CD4-positive, alpha-beta T cell treated with Interleukin-21 for 1 hour (primary cell): ENCODE results near the gene DNMT1.
"Not testable (repeated sequence)": the region's sequence is repeated elsewhere in the genome, so short reads cannot be mapped to it uniquely, and the experiment has no call there.

Experiments
- DNase-seq: peaks from one replicate; pipeline ENCODE4 v3.0.0-alpha.2; 2020

DNMT1 gene

DNA sequence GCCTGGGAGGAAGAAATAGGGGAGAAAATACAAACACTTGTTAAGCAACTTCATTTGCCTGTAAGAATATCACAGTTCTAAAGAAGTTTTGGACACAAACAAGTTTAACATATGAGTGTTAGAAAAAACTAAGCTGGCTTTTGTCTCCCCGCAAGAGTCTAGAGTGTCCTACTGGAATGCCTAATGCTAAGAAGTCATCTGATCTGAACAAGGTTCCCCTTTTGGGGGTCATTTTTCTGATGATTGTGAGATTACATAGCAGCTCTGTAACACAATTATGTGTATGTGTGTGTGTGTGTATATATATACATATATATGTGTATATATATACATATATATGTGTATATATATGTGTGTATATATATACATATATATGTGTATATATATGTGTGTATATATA lies 12.7 kb downstream of the DNMT1 start:
- no peak for DNase-seq

DNA sequence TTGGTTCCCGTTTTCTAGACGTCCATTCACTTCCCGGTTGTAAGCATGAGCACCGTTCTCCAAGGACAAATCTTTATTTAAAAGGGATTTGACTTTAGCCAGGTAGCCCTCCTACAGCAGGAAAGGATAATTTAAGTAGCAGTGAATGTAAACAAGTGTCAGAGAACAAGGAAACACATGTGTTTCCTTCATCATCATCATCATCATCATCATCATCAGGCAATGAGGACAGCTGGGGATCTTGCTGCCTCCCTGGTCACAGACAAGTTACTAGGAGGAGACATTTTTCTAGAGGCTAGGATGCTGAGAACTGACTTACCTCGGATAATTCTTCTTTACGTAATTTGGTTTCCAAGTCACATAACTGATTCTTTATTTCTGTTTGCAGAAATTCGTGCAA lies 14.3 kb downstream of the DNMT1 start:
- no peak for DNase-seq

DNA sequence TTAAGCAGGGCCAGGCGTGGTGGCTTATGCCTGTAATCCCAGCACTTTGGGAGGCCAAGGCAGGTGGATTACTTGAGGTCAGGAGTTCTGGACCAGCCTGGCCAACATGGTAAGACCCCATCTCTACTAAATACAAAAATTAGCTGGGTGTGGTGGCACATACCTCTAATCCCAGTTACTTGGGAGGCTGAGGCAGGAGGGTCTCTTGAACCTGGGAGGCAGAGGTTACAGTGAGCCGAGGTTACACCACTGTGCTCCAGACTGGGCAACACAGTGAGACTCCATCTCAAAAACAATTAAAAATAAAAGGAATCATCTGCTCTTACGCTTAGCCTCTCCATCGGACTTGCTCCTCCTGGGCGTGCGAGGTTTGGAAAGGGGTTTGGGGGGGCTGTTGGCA lies 14.7 kb downstream of the DNMT1 start:
- not testable (repeated sequence) for DNase-seq

DNA sequence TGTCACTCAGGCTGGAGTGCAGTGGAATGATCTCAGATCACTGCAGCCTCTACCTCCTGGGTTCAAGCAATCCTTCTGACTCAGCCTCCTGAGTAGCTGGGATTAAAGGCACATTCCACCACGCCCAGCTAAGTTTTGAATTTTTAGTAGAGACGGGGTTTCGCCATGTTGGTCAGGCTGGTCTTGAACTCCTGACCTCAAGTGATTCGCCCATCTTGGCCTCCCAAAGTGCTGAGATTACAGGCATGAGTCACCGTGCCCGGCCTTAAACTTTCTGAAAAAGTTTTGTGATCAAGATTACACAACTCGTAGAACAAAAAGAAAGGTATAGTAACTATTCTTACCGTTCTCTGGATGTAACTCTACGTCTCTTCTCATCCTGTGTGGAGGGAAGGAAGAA lies 21.2 kb downstream of the DNMT1 start:
- no peak for DNase-seq

DNA sequence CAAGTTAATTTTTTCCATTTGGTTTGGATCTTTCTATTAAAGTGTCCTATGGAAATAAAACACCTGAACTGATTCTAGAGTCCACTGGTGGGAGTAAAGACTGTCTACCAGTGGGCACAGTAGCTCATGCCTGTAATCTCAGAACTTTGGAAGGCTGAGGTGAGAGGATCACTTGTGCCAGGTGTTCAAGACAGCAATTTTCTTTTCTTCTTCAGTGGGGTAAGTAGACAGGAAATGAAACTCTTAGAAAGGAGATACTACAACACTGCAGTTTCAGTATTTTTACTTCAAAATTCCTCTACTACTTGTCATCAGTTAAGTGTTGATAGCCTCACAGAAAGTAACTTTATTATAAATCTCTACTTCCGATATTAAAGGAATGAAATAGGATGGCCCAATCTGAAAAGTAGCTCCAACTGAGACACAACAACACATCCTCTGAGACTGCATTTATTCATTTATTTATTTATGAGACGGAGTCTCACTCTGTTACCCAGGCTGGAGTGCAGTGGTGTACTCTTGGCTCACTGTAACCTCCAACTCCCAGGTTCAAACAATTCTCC lies 26.3 kb downstream of the DNMT1 start:
- DNase-seq, result no peak

DNA sequence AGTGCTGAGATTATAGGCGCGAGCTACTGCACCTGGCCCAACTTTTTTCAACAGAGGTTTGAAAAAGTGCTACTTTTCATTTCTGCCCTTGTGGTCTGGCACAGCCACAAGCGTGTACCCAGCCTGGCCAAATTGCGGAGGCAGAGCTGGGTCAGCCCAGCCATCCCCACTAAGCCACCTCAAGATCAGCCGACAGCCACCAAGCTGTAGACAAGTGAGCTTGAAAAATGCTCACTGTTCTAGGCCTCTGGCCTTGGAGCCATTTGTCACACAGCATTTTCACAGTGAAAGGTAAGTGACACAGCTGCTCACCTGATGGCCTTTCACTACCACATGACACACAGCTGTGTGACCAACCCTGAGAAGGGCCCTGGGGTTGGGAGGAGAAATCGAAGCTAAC lies 27.3 kb downstream of the DNMT1 start:
- no peak for DNase-seq

DNA sequence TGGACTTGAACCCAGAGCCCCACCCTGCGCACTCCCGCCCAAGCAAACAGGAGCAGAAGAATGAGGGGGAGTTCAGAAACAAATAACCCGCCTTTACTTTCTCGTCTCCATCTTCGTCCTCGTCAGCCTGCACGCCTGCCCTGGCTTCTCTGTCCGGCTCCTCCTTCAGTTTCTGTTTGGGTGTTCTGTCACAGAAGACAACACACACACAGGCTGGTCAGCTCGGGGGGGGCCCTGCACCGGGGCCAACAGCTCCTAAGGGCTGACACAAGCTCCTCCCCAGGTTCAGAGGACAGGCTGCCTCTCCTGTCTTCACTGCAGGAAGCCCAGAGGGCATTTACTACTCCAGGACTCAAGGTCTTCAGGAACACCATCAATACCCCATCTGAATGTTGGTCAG lies 28.3 kb downstream of the DNMT1 start:
- not testable (repeated sequence) for DNase-seq

DNA sequence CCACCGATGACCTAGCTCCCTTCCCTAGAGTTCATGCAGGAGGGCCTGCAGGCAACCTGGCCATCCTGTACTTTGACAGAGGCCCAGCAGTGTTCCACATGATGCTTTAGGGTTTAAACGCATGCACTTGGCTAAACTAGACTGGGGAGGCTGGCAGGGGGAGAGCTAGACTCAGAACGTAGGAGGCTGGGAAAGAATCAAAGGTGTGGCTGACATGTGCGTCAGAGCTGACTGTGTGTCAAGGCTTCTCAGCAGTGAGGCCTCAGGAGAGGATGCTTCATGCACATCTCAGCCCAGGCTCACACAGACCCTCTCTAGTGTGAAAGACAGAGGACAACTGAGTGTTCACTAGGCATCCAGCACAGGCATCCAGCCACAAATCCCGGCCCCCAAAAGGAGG lies 28.7 kb downstream of the DNMT1 start:
- DNase-seq, result no peak

DNA sequence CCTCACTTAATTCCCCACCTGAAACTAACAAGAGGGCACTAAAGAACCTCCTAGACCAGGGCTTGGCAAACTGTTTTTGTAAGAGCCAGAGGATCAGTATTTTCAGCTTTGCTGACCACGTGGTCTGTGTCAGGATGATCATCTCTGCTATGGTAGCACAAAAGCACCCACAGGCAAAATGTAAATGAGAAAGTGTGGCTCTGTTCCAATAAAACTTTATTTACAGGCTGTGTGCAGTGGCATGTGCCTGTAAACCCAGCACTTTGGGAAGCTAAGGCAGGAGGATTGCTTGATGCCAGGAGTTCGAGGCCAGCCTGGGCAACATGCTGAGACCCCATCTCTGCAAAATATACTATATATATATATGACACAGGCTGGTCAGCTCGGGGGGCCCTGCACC lies 31.2 kb downstream of the DNMT1 start:
- DNase-seq, result no peak

DNA sequence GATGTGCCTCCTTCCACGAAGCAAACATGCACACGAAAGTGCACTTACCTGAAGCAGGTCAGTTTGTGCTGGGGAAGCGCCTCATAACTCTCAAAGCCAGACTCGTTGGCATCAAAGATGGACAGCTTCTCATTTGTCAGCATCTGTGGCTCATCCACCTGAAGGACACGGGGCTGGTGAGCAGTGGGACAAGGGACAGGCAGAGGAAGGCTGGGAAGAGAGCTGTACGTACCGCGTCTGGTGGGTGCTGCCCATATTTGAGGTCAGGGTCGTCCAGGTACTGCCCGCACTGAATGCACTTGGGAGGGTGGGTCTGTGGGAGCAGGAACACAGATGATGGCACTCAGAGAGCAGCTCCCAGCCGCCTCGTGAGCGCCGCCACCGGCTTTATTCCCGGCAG lies 35.1 kb downstream of the DNMT1 start:
- no peak for DNase-seq

DNA sequence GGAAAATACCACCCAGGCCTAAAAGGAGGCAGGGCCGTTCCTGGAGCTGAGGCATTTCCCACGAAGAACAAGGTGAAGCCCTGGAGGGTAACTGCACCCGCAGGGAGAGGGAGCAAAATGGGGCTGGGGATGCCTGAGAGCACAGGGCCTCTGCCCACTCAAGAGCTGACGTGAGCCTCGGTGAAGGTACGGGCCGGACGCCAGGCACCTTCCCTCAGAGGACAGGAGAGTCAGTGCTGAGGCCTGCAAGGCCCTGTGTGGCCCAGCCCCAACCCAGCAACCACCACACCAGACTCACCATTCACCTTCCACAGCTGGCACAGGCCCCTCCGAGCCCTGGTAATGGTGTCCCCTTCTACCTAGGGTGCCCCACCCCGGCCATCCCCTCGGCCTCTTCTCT lies 36.3 kb downstream of the DNMT1 start:
- DNase-seq, result no peak

DNA sequence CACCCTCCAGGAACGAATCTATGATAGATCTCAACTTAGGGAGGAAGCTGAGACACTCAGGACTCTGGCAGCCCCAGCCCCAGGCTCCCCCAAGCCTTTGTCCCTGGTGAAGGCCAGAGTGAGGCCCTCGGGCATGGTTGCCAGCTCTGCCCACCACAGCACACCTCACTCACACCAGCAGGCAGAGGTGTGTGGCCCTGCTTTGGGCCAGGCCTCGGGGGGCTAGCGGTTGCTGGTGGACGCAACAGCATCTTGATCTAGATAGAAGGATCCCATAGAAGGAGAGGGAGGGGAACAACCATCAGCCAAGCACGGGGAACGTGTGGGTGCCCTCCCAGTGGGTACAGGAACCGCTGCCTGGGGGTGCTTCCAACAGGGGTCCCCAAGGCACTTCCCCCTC lies 36.7 kb downstream of the DNMT1 start:
- DNase-seq, result no peak

DNA sequence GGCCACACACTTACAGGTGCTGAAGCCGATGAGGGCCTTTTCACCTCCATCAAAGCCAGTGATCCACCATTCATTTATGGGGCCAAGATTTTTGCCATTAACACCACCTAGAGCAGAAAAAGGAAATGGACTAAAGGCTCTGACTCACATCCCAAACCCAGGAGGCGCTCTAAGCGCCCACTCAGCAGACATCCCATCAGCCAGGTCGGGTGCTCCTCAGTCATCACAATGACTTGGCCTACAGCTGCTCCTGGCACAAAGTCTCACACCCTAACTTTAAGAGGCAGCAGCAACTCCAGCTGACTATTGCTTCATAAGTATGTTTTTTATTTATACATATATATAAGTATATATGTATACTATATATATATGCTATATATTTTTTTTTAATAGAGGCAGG lies 38.9 kb downstream of the DNMT1 start:
- no peak for DNase-seq

DNA sequence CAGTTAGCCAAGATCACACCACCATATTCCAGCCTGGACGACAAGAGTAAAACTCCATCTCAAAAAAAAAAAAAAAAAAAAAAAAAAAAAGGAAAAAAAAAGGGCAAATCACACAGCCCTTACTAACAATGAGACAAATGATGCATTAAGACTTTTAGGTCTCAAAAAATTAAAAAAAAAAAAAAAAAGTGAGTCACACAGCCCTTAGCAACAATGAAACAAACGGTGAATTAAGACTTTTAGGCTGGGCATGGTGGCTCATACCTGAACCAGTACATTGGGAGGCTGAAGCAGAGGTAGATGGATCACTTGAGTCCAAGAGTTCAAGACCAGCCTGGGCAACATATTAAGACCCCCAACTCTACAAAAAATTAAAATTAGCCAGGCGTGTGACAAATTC lies 42.7 kb downstream of the DNMT1 start:
- DNase-seq, result no peak

DNA sequence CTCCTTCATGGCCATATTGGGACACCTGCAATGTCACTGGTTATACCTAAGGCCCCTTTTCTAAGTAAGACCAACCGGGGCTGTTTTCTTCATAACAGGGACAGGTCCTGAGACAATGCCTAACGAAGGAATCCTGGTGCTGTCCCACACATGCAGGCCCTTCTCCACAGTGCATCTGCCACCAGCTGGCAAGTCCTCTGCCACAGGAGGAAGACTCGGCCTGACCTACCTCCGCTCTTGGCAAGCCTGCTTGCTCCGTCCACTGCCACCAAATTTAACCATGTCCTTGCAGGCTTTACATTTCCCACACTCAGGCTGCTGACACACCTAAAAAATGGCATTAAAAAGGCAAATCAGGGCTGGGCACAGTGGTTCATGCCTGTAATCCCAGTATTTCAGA lies 43.2 kb downstream of the DNMT1 start:
- DNase-seq, result no peak

DNA sequence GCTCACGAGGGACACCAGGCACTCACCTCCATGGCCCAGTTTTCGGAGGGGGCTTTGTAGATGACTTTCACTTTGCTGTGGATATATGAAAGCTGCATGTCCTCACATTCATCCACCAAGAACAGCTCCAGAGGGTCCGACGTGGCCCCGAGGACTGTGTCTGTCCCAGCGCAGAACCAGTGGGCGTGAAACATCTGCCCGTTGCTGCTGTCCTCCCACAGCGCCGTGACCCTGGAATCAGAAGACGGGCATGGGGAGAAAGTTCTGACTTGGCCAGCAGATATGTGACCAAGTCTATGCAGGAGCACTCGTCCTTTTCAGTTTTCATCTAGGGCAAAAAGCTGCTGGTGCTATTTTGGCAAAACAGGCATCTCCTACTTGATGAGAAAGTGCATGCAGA lies 45.3 kb downstream of the DNMT1 start:
- DNase-seq, result no peak

DNA sequence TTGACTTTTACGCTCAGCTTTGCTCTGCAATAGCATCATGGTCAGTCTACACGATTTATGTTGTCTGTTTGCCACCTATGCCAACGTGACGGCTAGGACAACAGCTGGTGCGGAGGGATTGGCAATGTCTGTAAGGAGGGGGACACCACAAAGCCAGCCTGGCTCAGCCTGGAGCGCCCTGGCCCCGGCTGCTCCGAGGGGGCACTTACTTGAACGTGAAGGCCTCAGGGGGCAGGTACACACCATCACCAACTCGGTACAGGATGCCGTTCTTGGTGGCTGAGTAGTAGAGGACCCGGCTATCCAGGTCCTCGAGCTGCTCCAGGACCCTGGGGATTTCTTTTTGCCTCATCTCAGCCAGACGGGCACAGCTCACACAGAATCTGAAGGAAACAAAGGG lies 48.6 kb downstream of the DNMT1 start:
- no peak for DNase-seq

DNA sequence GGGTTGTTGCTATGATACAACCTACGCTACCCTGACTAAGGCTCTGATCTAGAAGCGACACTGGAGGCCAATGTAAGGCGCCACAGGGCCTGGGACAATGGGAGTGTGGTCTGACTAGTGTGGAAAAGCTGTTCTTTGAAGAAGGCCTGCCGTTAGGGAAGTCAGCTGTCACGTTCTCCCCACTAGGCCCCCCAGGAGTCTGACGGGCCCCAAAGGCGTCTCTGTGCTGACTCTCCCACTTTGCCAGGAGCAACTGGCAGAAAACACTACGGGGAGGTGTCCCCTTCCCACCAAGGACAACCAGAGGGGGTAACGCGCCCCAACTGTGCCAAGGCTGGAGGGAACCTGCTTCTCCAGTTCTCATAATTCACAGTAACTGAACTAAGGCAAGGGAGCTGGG lies 49.7 kb downstream of the DNMT1 start:
- peak; percentile 12 for DNase-seq

DNA sequence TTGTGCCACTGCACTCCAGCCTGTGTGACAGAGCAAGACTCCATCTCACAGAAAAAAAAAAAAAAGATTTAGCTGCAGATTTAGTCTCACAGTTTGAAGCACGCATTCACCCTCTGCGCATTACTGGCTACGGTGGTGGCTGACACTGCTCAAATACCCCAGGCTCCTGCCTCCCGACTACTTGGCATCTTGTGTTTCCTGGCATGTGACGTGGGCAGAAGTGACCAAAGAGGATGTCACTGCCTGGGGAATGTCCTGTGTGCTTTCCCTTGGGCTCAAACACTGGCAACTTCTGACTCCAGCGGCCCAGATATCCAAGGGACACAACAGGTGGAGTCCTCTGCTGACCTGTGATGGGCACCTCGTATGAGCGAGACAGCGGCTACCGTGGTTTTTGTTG lies 50.4 kb downstream of the DNMT1 start:
- DNase-seq, result peak; percentile 36

DNA sequence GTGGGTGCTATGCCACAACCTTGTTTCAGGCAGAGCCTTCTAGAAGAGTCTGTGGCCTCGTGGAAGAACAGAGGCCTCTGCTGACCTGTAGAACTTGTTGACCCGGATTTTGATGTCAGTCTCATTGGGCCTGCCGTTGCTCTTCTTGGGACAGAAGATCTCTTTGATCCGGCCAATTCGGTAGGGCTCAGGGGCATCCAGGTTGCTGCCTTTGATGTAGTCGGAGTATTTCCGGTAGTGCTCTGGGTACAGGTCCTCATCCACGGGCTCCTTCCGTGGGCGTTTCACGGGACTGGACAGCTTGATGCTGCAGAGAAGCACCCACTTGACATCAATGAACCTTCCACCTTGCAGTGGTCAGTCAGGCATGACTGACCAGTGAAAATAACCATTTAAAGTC lies 51.1 kb downstream of the DNMT1 start:
- DNase-seq, result peak; percentile 39

DNA sequence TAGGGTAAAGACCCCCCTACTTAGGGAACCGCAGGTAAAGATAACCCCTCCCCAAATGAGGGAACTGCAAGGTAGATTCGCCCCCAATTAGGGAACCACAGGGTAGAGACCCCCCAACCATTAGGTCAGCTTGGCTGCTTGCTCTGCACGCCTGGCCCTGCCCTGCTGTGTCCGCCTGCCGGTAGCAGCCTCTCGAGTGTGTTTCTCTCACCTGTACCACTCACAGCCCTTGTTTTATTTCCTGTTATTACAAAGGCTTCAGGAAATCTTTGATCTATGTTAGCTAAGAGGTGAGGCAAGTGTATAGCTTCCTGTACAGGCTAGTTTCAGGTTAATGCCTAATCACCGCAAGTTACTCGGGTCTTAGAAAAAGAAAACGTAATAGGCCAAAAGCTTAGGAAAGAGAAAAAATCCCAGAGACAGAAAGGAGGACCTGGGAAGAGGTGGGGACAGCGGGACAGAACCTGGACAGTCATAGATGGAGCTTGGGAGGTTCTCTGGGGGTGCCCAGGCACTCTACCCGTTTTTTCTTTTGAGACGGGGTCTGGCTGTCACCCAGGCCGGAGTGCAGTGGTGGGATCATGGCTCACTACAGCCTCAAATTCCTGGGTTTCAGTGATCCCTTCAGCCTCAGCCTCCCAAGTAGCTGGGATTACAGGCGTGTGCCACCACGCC lies 51.9 kb downstream of the DNMT1 start:
- peak; percentile 85 for DNase-seq

DNA sequence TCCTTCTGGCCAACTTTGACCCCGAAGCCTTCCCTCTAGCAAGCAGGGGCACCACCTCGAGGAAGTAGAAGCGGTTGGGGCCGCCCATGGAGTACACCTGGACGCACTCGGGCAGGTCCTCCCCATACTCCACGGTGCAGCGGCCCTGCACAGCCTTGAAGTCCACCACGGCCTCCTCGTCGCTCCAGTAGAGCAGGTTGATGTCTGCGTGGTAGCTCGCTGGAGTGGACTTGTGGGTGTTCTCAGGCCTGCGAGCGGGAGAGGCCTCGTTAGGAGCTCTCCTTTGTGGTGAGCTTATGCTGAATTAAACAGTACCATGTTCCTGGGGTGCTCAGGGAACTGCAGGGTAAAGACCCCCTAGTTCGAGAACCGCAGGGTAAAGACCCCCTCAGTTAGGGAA lies 52.8 kb downstream of the DNMT1 start:
- no peak for DNase-seq

DNA sequence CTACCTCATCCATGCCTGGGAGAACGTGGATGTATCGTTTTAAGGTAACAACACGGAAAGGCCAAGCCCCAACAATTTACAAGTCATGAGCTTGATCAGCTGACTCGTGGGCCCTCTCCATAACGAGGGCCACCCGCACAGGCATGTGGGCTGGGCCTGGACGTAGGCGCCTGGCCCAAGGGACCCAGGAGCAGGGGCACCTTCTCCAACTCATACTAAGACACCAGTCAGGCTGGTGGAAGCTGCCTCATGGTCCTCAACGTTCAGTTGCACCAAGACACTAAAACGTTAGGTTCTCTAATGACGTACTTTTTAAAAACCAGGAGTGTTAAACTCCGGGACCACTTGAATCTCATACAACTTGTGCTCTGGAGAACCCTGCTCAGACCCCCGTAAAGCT lies 53.3 kb downstream of the DNMT1 start:
- no peak for DNase-seq

DNA sequence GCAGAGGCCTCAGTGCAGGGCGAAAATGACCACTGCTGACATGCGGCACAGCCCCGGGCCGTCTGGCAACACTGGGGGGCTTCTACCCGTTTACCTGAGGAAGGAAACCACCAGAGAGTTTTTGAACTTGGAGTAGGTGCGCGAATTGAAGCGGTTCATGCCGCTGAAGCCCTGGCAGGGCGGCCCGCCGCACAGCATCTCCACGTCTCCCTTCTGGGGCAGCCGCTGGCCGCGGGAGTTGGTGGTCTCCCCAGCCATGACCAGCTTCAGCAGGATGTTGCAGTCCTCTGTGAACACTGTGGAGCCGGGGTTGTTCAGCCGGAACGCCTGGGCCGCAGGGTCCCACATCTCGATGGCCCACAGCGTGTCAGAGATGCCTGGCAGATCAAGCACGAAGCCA lies 54.8 kb downstream of the DNMT1 start:
- DNase-seq, result no peak
